Endothelial cell of umbilical vein (primary cell): ENCODE measurements around the gene SHBG. TPM values are rescaled to one million over a fixed set of nuclear protein-coding genes. Genes with fewer than 3 reads are reported as not detected.

Experiments
- BruUV-seq: library from RNA; stranded (reverse); fragments of 400-500 nt; replicated peaks from 2 replicates; lab custom pipeline; 2021; lab: Mats Ljungman, UMichigan
- CTCF ChIA-PET: fragments of 300-600, 350-600 bp; sonication (Branson Sonifier 250); formaldehyde crosslinking; loops from one replicate; lab custom pipeline; 2021; ENCODE audit warnings: antibody characterized with exemption, inconsistent platforms; lab: Charles Lee
- POLR2A ChIA-PET: fragments of 300-600, 350-600 bp; sonication (Branson Sonifier 250); formaldehyde crosslinking; loops from one replicate; lab custom pipeline; 2021; ENCODE audit warnings: antibody characterized with exemption, inconsistent platforms; lab: Charles Lee
- DNase-seq: peaks from one replicate; pipeline ENCODE4 v3.0.0-alpha.2; 2011; ENCODE audit warnings: low read depth, low spot score
- FAIRE-seq: peaks from 2 replicates; lab custom pipeline; 2011; peaks lifted over from hg19 to GRCh38; lab: Jason Lieb, UNC
- H2AFZ ChIP-seq: 2 replicates; pipeline ENCODE4 v1.6.0; 2012; ENCODE audit warnings: low read depth, low read length, control low read depth, inconsistent platforms
- H3K27ac ChIP-seq: 2 replicates; pipeline ENCODE4 v1.5.1; 2011; ENCODE audit warnings: low read depth, mild to moderate bottlenecking, control low read depth, low read length, moderate library complexity; ENCODE audit not compliant: insufficient read depth
- H3K27me3 ChIP-seq, 2 experiments: 2 replicates each; pipeline versions ENCODE4 v1.6.0 to v1.6.1; 2011; ENCODE audit warnings: low read length in 2 of 2, mixed read lengths in 1 of 2; ENCODE audit not compliant: control insufficient read depth in 2 of 2, insufficient read depth in 2 of 2
- H3K36me3 ChIP-seq, 2 experiments: 2 replicates in 1 of 2; 3 replicates in 1 of 2; pipeline ENCODE4 v1.5.1; 2011; ENCODE audit warnings: low read length in 2 of 2, mild to moderate bottlenecking in 1 of 2, moderate library complexity in 1 of 2; ENCODE audit not compliant: control insufficient read depth in 2 of 2, insufficient read depth in 2 of 2; ENCODE audit errors: extremely low read depth in 1 of 2
- H3K4me1 ChIP-seq: 3 replicates; pipeline ENCODE4 v1.5.1; 2011; ENCODE audit warnings: mild to moderate bottlenecking, low read length; ENCODE audit not compliant: control insufficient read depth, insufficient read depth; ENCODE audit errors: extremely low read depth
- H3K4me2 ChIP-seq: 2 replicates; pipeline ENCODE4 v1.6.1; 2011; ENCODE audit warnings: low read length, control low read depth, mixed read lengths; ENCODE audit not compliant: insufficient read depth
- H3K4me3 ChIP-seq, 3 experiments: fragments of 200-600 bp in 1 of 3; sonication (generic), shearing (Covaris generic) in 1 of 3; replicated peaks in 1 of 3; 2 replicates each; pipeline ENCODE4 v1.5.1; 2011 to 2016; ENCODE audit warnings: control low read depth in 3 of 3, low read length in 3 of 3, mild to moderate bottlenecking in 2 of 3, inconsistent platforms in 1 of 3, low read depth in 1 of 3, moderate library complexity in 1 of 3; ENCODE audit not compliant: insufficient read depth in 1 of 3
- H3K79me2 ChIP-seq: 2 replicates; pipeline ENCODE4 v1.6.0; 2012; ENCODE audit warnings: low read length, inconsistent platforms; ENCODE audit not compliant: control insufficient read depth, insufficient read depth
- H3K9ac ChIP-seq: replicated peaks from 2 replicates; pipeline ENCODE3; 2011; ENCODE audit warnings: low read length, control low read depth; ENCODE audit not compliant: insufficient read depth; ENCODE audit errors: extremely low read depth
- H3K9me1 ChIP-seq: replicated peaks from 3 replicates; pipeline ENCODE4 v1.6.0; 2011; ENCODE audit warnings: mild to moderate bottlenecking, low read length; ENCODE audit not compliant: control insufficient read depth, insufficient read depth; ENCODE audit errors: extremely low read depth
- H3K9me3 ChIP-seq: replicated peaks from 2 replicates; pipeline ENCODE4 v1.5.1; 2012; ENCODE audit warnings: low read length, inconsistent platforms; ENCODE audit not compliant: control insufficient read depth, insufficient read depth
- H4K20me1 ChIP-seq: replicated peaks from 2 replicates; pipeline ENCODE3; 2011; ENCODE audit warnings: mild to moderate bottlenecking, low read length; ENCODE audit not compliant: control insufficient read depth, insufficient read depth; ENCODE audit errors: extremely low read depth
- CTCF ChIP-seq, 2 donors: IDR thresholded peaks; 1 replicate in 1 of 2; 2 replicates in 1 of 2; pipeline ENCODE4 v1.5.1; 2011; ENCODE audit warnings: low read length in 2 of 2, mild to moderate bottlenecking in 2 of 2, moderate library complexity in 2 of 2, control low read depth in 1 of 2, inconsistent platforms in 1 of 2, low read depth in 1 of 2; ENCODE audit not compliant: insufficient read depth in 1 of 2; ENCODE audit errors: extremely low read depth in 1 of 2
- EZH2 ChIP-seq: IDR thresholded peaks from 2 replicates; pipeline ENCODE4 v1.6.1; 2012; ENCODE audit warnings: borderline replicate concordance, low read depth, mild to moderate bottlenecking, moderate library complexity, low read length, inconsistent platforms; ENCODE audit not compliant: severe bottlenecking
- FOS ChIP-seq: IDR thresholded peaks from 2 replicates; pipeline ENCODE4 v1.6.1; 2011; ENCODE audit warnings: mild to moderate bottlenecking, low read length, moderate library complexity, borderline replicate concordance; ENCODE audit not compliant: insufficient read depth
- GATA2 ChIP-seq: IDR thresholded peaks from 2 replicates; pipeline ENCODE4 v1.7.0; 2011; ENCODE audit warnings: low read depth, mild to moderate bottlenecking, moderate library complexity, mixed read lengths, low read length; ENCODE audit not compliant: insufficient read length, insufficient read depth
- JUN ChIP-seq: IDR thresholded peaks from 2 replicates; pipeline ENCODE4 v1.6.1; 2011; ENCODE audit warnings: borderline replicate concordance, low read depth; ENCODE audit not compliant: insufficient read length, insufficient read depth
- MAX ChIP-seq: IDR thresholded peaks from 2 replicates; pipeline ENCODE4 v1.6.1; 2011; ENCODE audit not compliant: insufficient read depth, insufficient read length
- MYC ChIP-seq: IDR thresholded peaks from one replicate; pipeline ENCODE4 v1.6.1; 2011; ENCODE audit warnings: mild to moderate bottlenecking, low read depth, low read length
- POLR2A ChIP-seq: IDR thresholded peaks from 2 replicates; pipeline ENCODE4 v1.6.1; 2012; ENCODE audit warnings: low read depth, mild to moderate bottlenecking, control low read depth, low read length
- POLR2AphosphoS5 ChIP-seq: IDR thresholded peaks from 2 replicates; pipeline ENCODE4 v1.6.1; 2012; ENCODE audit warnings: low read depth, mild to moderate bottlenecking, control low read depth, low read length, moderate library complexity; ENCODE audit not compliant: insufficient read depth
- dilution Hi-C: fragments of 300-500 bp; cut with MboI; formaldehyde crosslinking; loops from one replicate; pipeline ENCODE4 v1.15.0; 2019; ENCODE audit warnings: low sequenced_read_pairs; ENCODE audit not compliant: extremely low pct_ligation_motif_present
- intact Hi-C: fragments of 100-400 bp; cut with micrococcal nuclease; formaldehyde crosslinking; loops from one replicate; pipeline ENCODE4 v1.10.0; 2022
- polyA plus RNA-seq, 4 experiments: library from polyadenylated mRNA; depleted of rRNA in 3 of 4; stranded (reverse) in 3 of 4; unstranded in 1 of 4; fragments of >200 nt; gene quantifications; 2 replicates each; pipeline versions ENCODE4 v1.2.1 to v1.2.3, GENCODE V29; 2011 to 2012; ENCODE audit warnings: missing spikeins in 1 of 4
- total RNA-seq: library from RNA; stranded (reverse); gene quantifications from 2 replicates; pipeline ENCODE4 v1.2.3, GENCODE V29; 2021

SHBG gene
- total and polyA plus RNA-seq, 2 donors (not counting 3 experiments of a cell fraction or from before 2014, with no cell fraction given): 0.51 TPM; not detected in 1

GRCh38 chr17:7590743-7591142, 39.2 kb upstream of the SHBG start:
- DNase-seq: no peak
- H3K4me3 ChIP-seq: no peak overlapping the region
- no peaks in the 10 kb centered on the region for H3K27me3 ChIP-seq
- intact Hi-C loops: no loop called here
- peaks cover 15 to 50% of the 10 kb centered on the region in 2 experiments for H3K36me3 ChIP-seq
- H3K9me1 ChIP-seq: no peaks in the 10 kb centered on the region
- CTCF ChIA-PET: interaction anchor here (2.3 to 5.1 kb wide), 3 partner anchors 12 to 29 kb away, joined by 40 to 61 read pairs (median 48); partner anchors contain the start of genes CD68 and SENP3
- no peak overlapping the region for H2AFZ ChIP-seq
- no peak overlapping the region for H3K27ac ChIP-seq
- no peaks in the 10 kb centered on the region for H3K9me3 ChIP-seq
- no peak overlapping the region for H3K9ac ChIP-seq
- H4K20me1 ChIP-seq: no peaks in the 10 kb centered on the region
- peaks cover 2% of the 10 kb centered on the region for H3K79me2 ChIP-seq
- dilution Hi-C loops: no loop called here
- no peak for FAIRE-seq
- H3K4me2 ChIP-seq: no peak overlapping the region
- peaks cover 10% of the 10 kb centered on the region for H3K4me1 ChIP-seq
- TF ChIP-seq JUN (no peak), MYC (no peak), MAX (no peak), CTCF (IDR thresholded peaks at IDR 0.05; ENCODE audit: extremely low read depth in 1 of 2, insufficient read depth in 1 of 2, low read depth in 1 of 2, low read length in 2 of 2) (no peak), FOS (no peak), EZH2 (no peak), POLR2A (no peak), POLR2AphosphoS5 (no peak), GATA2 (no peak)
- POLR2A ChIA-PET: interaction anchor here (1.9 kb wide), 1 partner anchor 11 kb away, joined by 6 read pairs; the partner anchor contains the start of gene CD68
- no TSS peak for BruUV-seq
